Measurements from ENCODE around the gene TSFM.

TSFM gene

GRCh38 chr12:57833672-57834071 is 51.1 kb downstream of the TSFM start:
- no peak for TF ChIP-seq CTCF (IDR thresholded peaks at IDR 0.05; ENCODE audit: insufficient read depth, missing control alignments)

GRCh38 chr12:57834086-57834876 is 51.7 kb downstream of the TSFM start:
- DNase-seq (ENCODE audit: insufficient read length, low spot score) (no peak), FAIRE-seq (no peak)
- no peak for TF ChIP-seq CTCF (IDR thresholded peaks at IDR 0.05; ENCODE audit: insufficient read depth, missing control alignments)

More at GRCh38 chr12:57833672-57834071, 51.1 kb downstream of the TSFM start:
- FAIRE-seq (no peak), DNase-seq (ENCODE audit: insufficient read length, low spot score) (no peak)

- FAIRE-seq = no peak
- no peak for TF ChIP-seq CTCF (IDR thresholded peaks at IDR 0.05; ENCODE audit: insufficient read depth, missing control alignments)
- no peak for DNase-seq (ENCODE audit: insufficient read length, low spot score)
These were observed 53.0 kb downstream of the TSFM start for GRCh38 chr12:57835366-57836288.

- no peak for FAIRE-seq
- no peak for DNase-seq (ENCODE audit: insufficient read length, low spot score)
- no peak for TF ChIP-seq CTCF (IDR thresholded peaks at IDR 0.05; ENCODE audit: insufficient read depth, missing control alignments)
These were observed 54.1 kb downstream of the TSFM start for GRCh38 chr12:57836442-57837375.

- TF ChIP-seq CTCF (IDR thresholded peaks at IDR 0.05; ENCODE audit: insufficient read depth, missing control alignments) = no peak
- FAIRE-seq (no peak), DNase-seq (ENCODE audit: insufficient read length, low spot score) (no peak)
These were observed 55.4 kb downstream of the TSFM start for GRCh38 chr12:57837864-57838562.

GRCh38 chr12:57838594-57839302 is 56.2 kb downstream of the TSFM start:
- no peak for DNase-seq (ENCODE audit: insufficient read length, low spot score)
- TF ChIP-seq CTCF (IDR thresholded peaks at IDR 0.05; ENCODE audit: insufficient read depth, missing control alignments) = no peak
- no peak for FAIRE-seq
